Stimulated activated CD8-positive, alpha-beta memory T cell treated with anti-CD3 and anti-CD28 coated beads, Interleukin-15, amount 100 ng/mL, for 1 hour (primary cell): Measurements from ENCODE around the gene ME3.
A peak's percentile ranks its signal among the peaks of the same experiment; 100 is the strongest.
"Not testable (repeated sequence)": the region's sequence is repeated elsewhere in the genome, so short reads cannot be mapped to it uniquely, and the experiment has no call there.

ENCODE experiments used
- DNase-seq: peaks from one replicate; pipeline ENCODE4 v3.0.0-alpha.2; 2020; ENCODE audit warnings: low read depth

Gene ME3

GRCh38 chr11:86459682-86460460, 212.5 kb downstream of the ME3 start:
- DNase-seq, result no peak

DNA sequence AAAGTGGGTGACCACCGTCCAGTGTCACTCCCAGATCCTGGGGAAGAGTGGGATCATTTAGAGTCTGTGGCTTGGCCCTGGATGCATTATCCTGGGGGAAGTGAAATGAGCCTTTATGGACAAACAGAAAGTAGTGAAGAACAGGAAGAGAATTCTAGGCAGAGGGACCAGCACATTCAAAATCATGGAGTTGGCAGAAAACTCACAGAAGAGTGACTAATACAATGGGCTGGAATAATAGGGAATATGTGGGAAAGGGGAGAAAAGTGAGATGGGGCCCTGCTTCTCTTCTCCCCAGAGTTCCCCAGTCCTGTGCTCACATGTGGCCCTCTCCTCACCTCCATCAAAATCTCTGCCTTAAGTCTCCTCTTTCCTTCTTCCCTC, 213.4 kb downstream of the ME3 start:
- no peak for DNase-seq

DNA sequence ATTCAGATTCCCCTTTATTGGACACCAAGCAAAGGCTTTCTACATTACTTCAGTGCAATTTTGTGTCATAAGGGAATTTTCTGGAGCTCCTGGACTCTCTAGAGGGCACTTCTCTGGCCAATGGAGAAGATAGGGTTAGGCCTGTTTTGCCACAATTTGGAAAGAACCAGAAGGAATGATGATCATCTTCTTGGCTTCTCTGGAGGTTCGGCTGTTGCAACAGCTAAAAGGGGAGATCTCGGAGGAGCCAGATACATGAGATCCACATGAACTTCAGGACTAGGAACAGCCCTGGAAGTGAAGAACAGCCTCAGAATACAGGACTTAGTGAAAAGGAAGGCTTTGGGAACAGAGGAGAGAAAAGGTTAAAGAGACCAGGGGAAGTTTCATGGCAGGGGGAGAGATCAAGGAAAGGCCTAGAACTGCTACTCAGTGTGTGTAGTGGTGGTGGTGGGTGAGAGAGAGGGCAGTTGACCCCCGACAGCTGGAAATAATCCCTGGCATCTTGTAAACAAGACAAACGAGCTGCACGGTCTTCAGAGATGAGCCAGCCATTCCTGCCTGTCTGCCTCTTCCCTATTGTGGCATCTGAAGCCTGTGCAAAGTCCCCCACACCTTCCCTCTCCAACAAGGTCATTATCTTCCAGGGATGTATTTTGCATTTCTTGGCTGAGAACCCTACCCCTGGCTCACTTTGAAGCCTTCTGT, 214.0 kb downstream of the ME3 start:
- no peak for DNase-seq

GRCh38 chr11:86456075-86456939, 216.1 kb downstream of the ME3 start:
- peak; percentile 59 for DNase-seq

- DNase-seq, result no peak
These were observed 219.0 kb downstream of the ME3 start for GRCh38 chr11:86453290-86454030.

DNA sequence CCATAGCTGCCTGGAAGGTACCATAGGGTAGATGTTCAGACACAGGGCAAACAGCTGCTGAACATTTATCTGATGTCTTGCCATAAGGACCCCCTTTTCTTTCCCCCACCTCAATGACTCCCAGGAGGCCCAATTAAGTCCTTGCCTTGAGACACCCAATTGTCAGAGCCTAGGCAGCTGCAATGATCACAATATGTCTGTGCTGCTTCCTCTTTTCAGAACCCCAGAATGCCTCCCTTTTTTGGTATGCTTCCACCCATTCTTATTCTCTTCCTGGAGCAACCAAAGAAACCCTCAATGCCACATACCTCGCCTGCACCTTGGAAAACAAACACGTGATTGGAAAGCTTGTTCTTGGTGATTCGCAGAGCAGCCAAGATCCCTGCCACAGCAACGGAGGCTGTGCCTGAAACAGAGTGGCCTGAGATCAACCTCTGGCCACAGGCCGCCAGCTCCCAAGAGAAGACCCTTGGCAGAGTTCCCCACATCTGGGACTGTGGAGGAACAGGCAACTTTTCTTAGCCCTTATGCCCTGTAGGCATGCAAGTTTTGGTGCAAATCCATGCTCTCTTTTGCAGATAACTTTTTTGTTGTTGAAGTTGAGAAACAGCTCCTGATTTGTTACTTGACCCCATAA, 222.3 kb downstream of the ME3 start:
- no peak for DNase-seq

- DNase-seq, result no peak
These were observed 224.5 kb downstream of the ME3 start for GRCh38 chr11:86447763-86448480.

DNA sequence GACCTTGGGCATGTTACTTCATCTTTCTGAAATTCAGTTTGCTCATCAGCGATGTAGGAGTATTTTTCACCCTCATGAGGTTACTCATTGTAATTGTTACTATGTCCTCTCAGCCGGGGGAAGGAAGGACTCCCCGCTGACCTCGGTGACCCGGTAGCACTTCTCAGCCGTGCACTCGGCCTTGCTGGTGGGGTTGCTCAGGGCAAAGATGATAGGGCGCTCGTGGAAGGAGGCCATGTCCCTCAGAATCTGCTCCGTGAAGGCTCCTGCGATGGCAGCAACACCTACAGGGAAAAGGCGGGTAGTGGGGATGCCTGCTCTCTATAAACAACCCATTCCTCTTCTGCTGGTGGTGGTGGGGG, 225.5 kb downstream of the ME3 start:
- DNase-seq, result no peak

GRCh38 chr11:86446163-86446923, 226.1 kb downstream of the ME3 start:
- no peak for DNase-seq

DNA sequence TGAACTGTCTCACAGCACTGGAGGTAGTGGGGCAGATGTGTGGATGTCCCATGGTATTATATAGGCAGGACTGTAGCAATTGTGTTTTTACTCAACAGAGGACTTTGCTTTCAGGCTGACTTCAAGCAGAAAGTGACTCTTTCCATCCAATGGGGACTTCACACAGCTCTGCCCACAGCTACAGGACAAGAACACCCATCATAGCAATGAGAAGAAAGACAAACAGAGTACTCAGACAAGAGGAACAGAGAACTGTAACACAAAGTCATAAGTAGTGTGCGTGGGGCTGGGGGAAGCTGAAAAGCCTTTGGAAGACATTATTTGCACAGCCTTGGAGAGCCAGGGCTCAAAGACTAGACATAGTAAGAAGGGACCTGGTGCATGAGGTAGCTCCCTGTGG, 227.4 kb downstream of the ME3 start:
- no peak for DNase-seq

DNA sequence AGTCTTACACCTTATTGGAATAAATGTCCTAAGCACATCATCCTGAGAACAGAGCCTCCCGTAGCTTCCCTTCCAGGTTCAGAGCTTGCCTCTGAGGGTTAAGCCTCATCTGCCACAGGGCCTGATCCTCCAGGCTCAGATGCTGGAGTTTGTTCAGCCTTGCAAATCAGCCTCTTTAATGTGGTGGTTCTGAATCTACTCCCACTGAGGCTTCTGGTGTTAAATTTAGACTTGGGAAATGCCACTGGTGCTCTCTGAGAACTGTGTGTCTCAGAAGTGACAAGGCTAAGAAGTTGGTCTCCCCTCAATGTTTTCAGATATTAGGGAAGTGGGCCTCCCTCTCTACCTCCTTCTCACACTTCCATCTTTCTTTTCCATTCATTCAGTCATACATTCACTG, 229.0 kb downstream of the ME3 start:
- DNase-seq, result no peak

GRCh38 chr11:86442827-86443226, 229.6 kb downstream of the ME3 start:
- DNase-seq, result no peak

DNA sequence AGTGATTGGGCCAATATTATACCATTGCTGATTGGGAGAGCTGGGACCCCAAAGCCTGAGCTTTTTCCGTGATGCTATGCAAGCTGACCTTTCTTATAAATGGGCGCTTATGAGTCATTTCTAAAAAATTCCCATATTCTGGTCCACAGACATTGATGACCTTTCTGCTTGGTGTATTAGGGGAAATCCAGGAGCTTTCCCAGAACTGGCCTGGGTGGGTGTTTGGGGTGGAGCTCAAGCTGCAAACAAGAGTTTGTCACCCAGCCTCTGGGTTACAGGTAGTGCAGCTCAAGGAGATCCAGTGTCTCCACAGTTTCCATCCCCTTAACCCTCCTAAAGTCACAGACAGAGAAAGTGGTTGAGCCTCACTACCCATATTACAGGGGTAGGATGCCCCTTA, 230.0 kb downstream of the ME3 start:
- no peak for DNase-seq

- DNase-seq, result no peak
These were observed 231.6 kb downstream of the ME3 start for GRCh38 chr11:86440843-86441242.

- DNase-seq, result no peak
These were observed 232.1 kb downstream of the ME3 start for GRCh38 chr11:86440305-86440716.

DNA sequence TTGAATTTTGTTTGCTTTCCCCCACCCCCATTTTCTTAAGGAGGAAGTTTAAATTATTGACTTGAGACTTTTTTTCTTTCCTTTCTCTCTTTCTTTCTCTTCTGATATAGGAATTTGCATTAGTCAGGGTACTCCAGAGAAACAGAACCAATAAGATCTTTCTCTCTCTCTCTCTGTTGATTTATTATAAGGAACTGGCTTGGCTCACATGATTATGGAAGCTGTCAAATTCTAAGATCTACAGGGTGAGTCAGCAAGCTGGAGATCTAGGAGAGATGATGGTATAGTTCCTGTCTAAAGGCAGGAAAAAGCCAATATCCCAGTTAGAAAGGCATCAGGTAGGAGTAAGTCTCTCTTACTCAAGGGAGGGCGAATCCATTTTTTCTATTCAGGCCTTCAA, 233.7 kb downstream of the ME3 start:
- no peak for DNase-seq

GRCh38 chr11:86435711-86436110, 236.7 kb downstream of the ME3 start:
- no peak for DNase-seq

GRCh38 chr11:86433361-86434095, 238.9 kb downstream of the ME3 start:
- DNase-seq, result not testable (repeated sequence)

GRCh38 chr11:86431258-86431657, 241.2 kb downstream of the ME3 start:
- DNase-seq, result no peak
